ENCODE data around the gene GPN2.

The GPN2 gene

GRCh38 chr1:26913389-26913753, 23.3 kb upstream of the GPN2 start:
- Histone ChIP-seq H3K4me3 (ENCODE audit: low read depth, low read length) (no peak overlapping the region), H2BK5ac (ENCODE audit: low read depth, low read length, poor library complexity) (no peak overlapping the region), H2AK5ac (ENCODE audit: low read length) (no peak overlapping the region), H3K79me1 (ENCODE audit: low read length) (no peaks in the 10 kb centered on the region), H3K9ac (ENCODE audit: low read length) (no peak overlapping the region), H3K4ac (ENCODE audit: low read depth, low read length) (no peak overlapping the region), H3K14ac (ENCODE audit: low read length) (no peak overlapping the region), H2AFZ (ENCODE audit: insufficient read depth, low read length, poor library complexity) (no peak overlapping the region), H3K27me3 (ENCODE audit: insufficient read depth, low read length) (no peaks in the 10 kb centered on the region), H4K12ac (ENCODE audit: low read depth, low read length) (no peak overlapping the region), H3K4me2 (ENCODE audit: low read length) (no peak overlapping the region), H3K79me2 (ENCODE audit: control insufficient read depth, insufficient read depth, low read length, poor library complexity) (no peaks in the 10 kb centered on the region), H4K91ac (ENCODE audit: low read depth, low read length) (no peak overlapping the region), H4K8ac (ENCODE audit: low read depth, low read length) (no peak overlapping the region), H3K4me1 (ENCODE audit: control insufficient read depth in 1 of 2, insufficient read depth in 2 of 2, low read length in 2 of 2) (no peaks in the 10 kb centered on the region), H3K27ac (ENCODE audit: low read depth, low read length) (no peak overlapping the region), H3K36me3 (ENCODE audit: control insufficient read depth in 1 of 2, insufficient read depth in 2 of 2, low read length in 2 of 2) (no peaks in the 10 kb centered on the region), H2BK120ac (ENCODE audit: insufficient read depth, low read length, poor library complexity) (no peak overlapping the region), H2BK12ac (ENCODE audit: low read length) (no peak overlapping the region), H3K18ac (ENCODE audit: low read length) (no peak overlapping the region), H3K23ac (ENCODE audit: low read length) (no peak overlapping the region), H3K9me3 (ENCODE audit: insufficient read depth, low read depth, low read length) (peaks cover 4% of the 10 kb centered on the region)
- no peak for DNase-seq
- WGBS (ENCODE audit: extremely low coverage, insufficient coverage, insufficient read length): no CpG with 5 or more reads among the region's 5 CpGs

DNA sequence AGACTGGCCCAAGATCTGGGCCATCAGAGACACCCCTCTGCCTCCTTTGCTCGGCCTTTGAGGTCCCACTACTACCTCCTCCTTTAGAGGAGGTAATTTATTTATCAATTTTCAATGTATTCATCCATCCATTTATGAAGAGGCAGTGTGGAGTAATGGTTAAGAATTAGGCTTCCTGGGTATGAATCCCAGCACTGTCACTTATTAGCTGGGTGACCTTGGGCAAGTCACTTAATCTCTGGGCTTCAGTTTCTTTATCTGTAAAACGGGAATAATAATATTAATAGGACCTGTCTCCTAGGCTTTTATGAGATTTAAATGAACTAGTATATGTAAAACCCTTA, 22.0 kb upstream of the GPN2 start:
- no peak overlapping the region for H3K23ac ChIP-seq (ENCODE audit: low read length)
- H3K4me3 ChIP-seq (ENCODE audit: low read depth, low read length): no peak overlapping the region
- H3K27ac ChIP-seq (ENCODE audit: low read depth, low read length): no peak overlapping the region
- no peak overlapping the region for H2AK5ac ChIP-seq (ENCODE audit: low read length)
- H3K79me1 ChIP-seq (ENCODE audit: low read length): no peaks in the 10 kb centered on the region
- no peak overlapping the region for H3K4ac ChIP-seq (ENCODE audit: low read depth, low read length)
- no peak overlapping the region for H4K8ac ChIP-seq (ENCODE audit: low read depth, low read length)
- H3K14ac ChIP-seq (ENCODE audit: low read length): no peak overlapping the region
- H4K91ac ChIP-seq (ENCODE audit: low read depth, low read length): no peak overlapping the region
- H3K27me3 ChIP-seq (ENCODE audit: insufficient read depth, low read length): no peaks in the 10 kb centered on the region
- peaks cover 0 to 2% of the 10 kb centered on the region in 2 experiments for H3K4me1 ChIP-seq (ENCODE audit: control insufficient read depth in 1 of 2, insufficient read depth in 2 of 2, low read length in 2 of 2)
- H3K9me3 ChIP-seq (ENCODE audit: insufficient read depth, low read depth, low read length): peaks cover 4% of the 10 kb centered on the region
- H2BK12ac ChIP-seq (ENCODE audit: low read length): no peak overlapping the region
- H2BK120ac ChIP-seq (ENCODE audit: insufficient read depth, low read length, poor library complexity): no peak overlapping the region
- H2BK5ac ChIP-seq (ENCODE audit: low read depth, low read length, poor library complexity): no peak overlapping the region
- no peak overlapping the region for H4K12ac ChIP-seq (ENCODE audit: low read depth, low read length)
- no peak overlapping the region for H2AFZ ChIP-seq (ENCODE audit: insufficient read depth, low read length, poor library complexity)
- H3K36me3 ChIP-seq (ENCODE audit: control insufficient read depth in 1 of 2, insufficient read depth in 2 of 2, low read length in 2 of 2): no peaks in the 10 kb centered on the region
- no CpG with 5 or more reads among the region's 2 CpGs for WGBS (ENCODE audit: extremely low coverage, insufficient coverage, insufficient read length)
- no peak overlapping the region for H3K9ac ChIP-seq (ENCODE audit: low read length)
- no peaks in the 10 kb centered on the region for H3K79me2 ChIP-seq (ENCODE audit: control insufficient read depth, insufficient read depth, low read length, poor library complexity)
- H3K4me2 ChIP-seq (ENCODE audit: low read length): no peak overlapping the region
- H3K18ac ChIP-seq (ENCODE audit: low read length): no peak overlapping the region
- DNase-seq: no peak

DNA sequence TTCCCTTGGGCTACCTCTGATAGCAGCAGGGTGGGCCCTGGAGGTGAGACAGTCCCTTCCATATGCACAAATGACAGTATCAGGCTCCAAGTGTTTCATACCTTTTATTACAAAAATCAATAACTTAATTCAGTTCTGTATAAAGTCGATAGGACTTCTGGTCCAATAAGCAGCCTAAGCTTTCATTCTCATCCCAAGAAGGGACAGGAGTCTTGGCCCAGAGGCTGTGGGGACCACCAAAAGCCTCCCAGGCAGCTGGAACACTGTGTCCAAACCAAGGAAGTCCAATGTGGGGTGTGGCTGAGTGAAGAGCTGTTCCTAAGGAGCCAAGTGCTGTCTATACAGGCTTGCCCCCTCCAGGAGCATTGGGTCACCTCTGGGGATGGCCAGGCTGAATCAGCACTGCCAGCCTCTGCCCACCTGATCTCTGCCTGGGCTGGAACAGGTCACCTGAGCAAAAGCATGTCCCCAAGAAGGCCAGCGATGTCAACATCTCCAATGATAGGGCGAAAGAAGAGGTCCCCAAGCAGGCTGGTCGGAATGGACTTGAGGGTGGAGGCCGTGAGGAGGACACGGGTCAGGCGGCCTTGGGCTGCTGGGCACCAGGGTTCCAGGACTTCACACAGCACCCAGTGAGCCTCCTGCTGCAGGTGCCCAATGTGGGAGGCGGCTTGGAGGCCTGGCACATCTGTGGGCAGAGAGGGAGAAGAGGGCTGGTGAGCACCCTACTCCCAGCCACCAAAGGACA, 21.5 kb upstream of the GPN2 start:
- no CpG with 5 or more reads among the region's 8 CpGs for WGBS (ENCODE audit: extremely low coverage, insufficient coverage, insufficient read length)
- no peak overlapping the region for H2BK12ac ChIP-seq (ENCODE audit: low read length)
- no peak for DNase-seq

GRCh38 chr1:26910343-26911160, 20.5 kb upstream of the GPN2 start:
- no peak overlapping the region for H4K12ac ChIP-seq (ENCODE audit: low read depth, low read length)
- no peak overlapping the region for H2BK5ac ChIP-seq (ENCODE audit: low read depth, low read length, poor library complexity)
- H3K4me1 ChIP-seq (ENCODE audit: control insufficient read depth in 1 of 2, insufficient read depth in 2 of 2, low read length in 2 of 2): peaks cover 0 to 2% of the 10 kb centered on the region in 2 experiments
- no peaks in the 10 kb centered on the region for H3K36me3 ChIP-seq (ENCODE audit: control insufficient read depth in 1 of 2, insufficient read depth in 2 of 2, low read length in 2 of 2)
- H4K91ac ChIP-seq (ENCODE audit: low read depth, low read length): no peak overlapping the region
- H3K4me3 ChIP-seq (ENCODE audit: low read depth, low read length): no peak overlapping the region
- no peak overlapping the region for H2BK12ac ChIP-seq (ENCODE audit: low read length)
- DNase-seq: no peak
- no peak overlapping the region for H3K14ac ChIP-seq (ENCODE audit: low read length)
- no peaks in the 10 kb centered on the region for H3K79me2 ChIP-seq (ENCODE audit: control insufficient read depth, insufficient read depth, low read length, poor library complexity)
- H2AFZ ChIP-seq (ENCODE audit: insufficient read depth, low read length, poor library complexity): no peak overlapping the region
- no peak overlapping the region for H2BK120ac ChIP-seq (ENCODE audit: insufficient read depth, low read length, poor library complexity)
- H4K8ac ChIP-seq (ENCODE audit: low read depth, low read length): no peak overlapping the region
- H3K27me3 ChIP-seq (ENCODE audit: insufficient read depth, low read length): no peaks in the 10 kb centered on the region
- no peak overlapping the region for H3K27ac ChIP-seq (ENCODE audit: low read depth, low read length)
- no peak overlapping the region for H3K9ac ChIP-seq (ENCODE audit: low read length)
- H3K9me3 ChIP-seq (ENCODE audit: insufficient read depth, low read depth, low read length): peaks cover 4% of the 10 kb centered on the region
- no peak overlapping the region for H3K4ac ChIP-seq (ENCODE audit: low read depth, low read length)
- no peak overlapping the region for H3K4me2 ChIP-seq (ENCODE audit: low read length)
- H3K23ac ChIP-seq (ENCODE audit: low read length): no peak overlapping the region
- no peaks in the 10 kb centered on the region for H3K79me1 ChIP-seq (ENCODE audit: low read length)
- no peak overlapping the region for H3K18ac ChIP-seq (ENCODE audit: low read length)
- H2AK5ac ChIP-seq (ENCODE audit: low read length): no peak overlapping the region
- WGBS (ENCODE audit: extremely low coverage, insufficient coverage, insufficient read length): no CpG with 5 or more reads among the region's 4 CpGs

More for the DNA sequence above, 21.5 kb upstream of the GPN2 start:
- no peaks in the 10 kb centered on the region for H3K36me3 ChIP-seq (ENCODE audit: control insufficient read depth in 1 of 2, insufficient read depth in 2 of 2, low read length in 2 of 2)
- no peaks in the 10 kb centered on the region for H3K79me2 ChIP-seq (ENCODE audit: control insufficient read depth, insufficient read depth, low read length, poor library complexity)
- H4K8ac ChIP-seq (ENCODE audit: low read depth, low read length): no peak overlapping the region
- peaks cover 0 to 2% of the 10 kb centered on the region in 2 experiments for H3K4me1 ChIP-seq (ENCODE audit: control insufficient read depth in 1 of 2, insufficient read depth in 2 of 2, low read length in 2 of 2)
- no peaks in the 10 kb centered on the region for H3K79me1 ChIP-seq (ENCODE audit: low read length)
- no peak overlapping the region for H3K27ac ChIP-seq (ENCODE audit: low read depth, low read length)
- H3K9ac ChIP-seq (ENCODE audit: low read length): no peak overlapping the region
- H3K27me3 ChIP-seq (ENCODE audit: insufficient read depth, low read length): no peaks in the 10 kb centered on the region
- no peak overlapping the region for H2AFZ ChIP-seq (ENCODE audit: insufficient read depth, low read length, poor library complexity)
- H2BK5ac ChIP-seq (ENCODE audit: low read depth, low read length, poor library complexity): no peak overlapping the region
- H2AK5ac ChIP-seq (ENCODE audit: low read length): no peak overlapping the region
- no peak overlapping the region for H3K4ac ChIP-seq (ENCODE audit: low read depth, low read length)
- no peak overlapping the region for H3K23ac ChIP-seq (ENCODE audit: low read length)
- no peak overlapping the region for H3K14ac ChIP-seq (ENCODE audit: low read length)
- peaks cover 4% of the 10 kb centered on the region for H3K9me3 ChIP-seq (ENCODE audit: insufficient read depth, low read depth, low read length)
- H4K12ac ChIP-seq (ENCODE audit: low read depth, low read length): no peak overlapping the region
- H2BK120ac ChIP-seq (ENCODE audit: insufficient read depth, low read length, poor library complexity): no peak overlapping the region
- H3K4me2 ChIP-seq (ENCODE audit: low read length): no peak overlapping the region
- no peak overlapping the region for H4K91ac ChIP-seq (ENCODE audit: low read depth, low read length)
- H3K4me3 ChIP-seq (ENCODE audit: low read depth, low read length): no peak overlapping the region
- no peak overlapping the region for H3K18ac ChIP-seq (ENCODE audit: low read length)

All from trophoblast cell (in vitro differentiated cells and primary cell).